Hepatocyte (in vitro differentiated cells): Measurements from ENCODE around the gene PNPLA2.

Source experiments
- CTCF ChIP-seq: fragments of 200-600 bp; sonication (generic); IDR thresholded peaks from 2 replicates; pipeline ENCODE4 v1.5.1; 2016; ENCODE audit warnings: antibody characterized with exemption, mild to moderate bottlenecking; ENCODE audit not compliant: poor library complexity
- EZH2 ChIP-seq: fragments of 200-600 bp; sonication (generic); IDR thresholded peaks from 2 replicates; pipeline ENCODE4 v1.6.1; 2016; ENCODE audit warnings: antibody characterized with exemption, mild to moderate bottlenecking, borderline replicate concordance
- EZH2phosphoT487 ChIP-seq: fragments of 200-600 bp; sonication (generic); IDR thresholded peaks from one replicate; pipeline ENCODE4 v1.6.1; 2018; ENCODE audit warnings: antibody characterized with exemption, mild to moderate bottlenecking, low read depth, moderate library complexity; ENCODE audit not compliant: unreplicated experiment, severe bottlenecking

- TF ChIP-seq CTCF (no peak), EZH2 (no peak), EZH2phosphoT487 (no peak)
Measured at GRCh38 chr11:788009-788640, 30.6 kb upstream of the PNPLA2 start.
